ENCODE data around the gene ZNF883. TPM values are rescaled to one million over a fixed set of nuclear protein-coding genes. Genes with fewer than 3 reads are reported as not detected.

The ZNF883 gene
- total and polyA plus RNA-seq, 7 donors = 0.34 to 1.4 (median 0.56) TPM; not detected in 1

- H3K4me3 ChIP-seq = no peak overlapping the region
- DNase-seq = no peak
- H3K4me1 ChIP-seq = no peaks in the 10 kb centered on the region
- peaks cover 100% of the 10 kb centered on the region for H3K9me3 ChIP-seq
- H3K27ac ChIP-seq = no peak overlapping the region
- no peak for TF ChIP-seq CTCF (IDR thresholded peaks at IDR 0.05)
- intact Hi-C loops (cut with DNase I) = loop anchor here in 1 of 2 donors (10.0 kb wide), 1 partner anchor 52 kb away; no protein-coding TSS in a partner anchor
- H3K27me3 ChIP-seq (ENCODE audit: insufficient read depth in 3 of 3, low read length in 2 of 3) = no peaks in the 10 kb centered on the region
- H3K36me3 ChIP-seq (ENCODE audit: insufficient read depth in 1 of 2, low read depth in 1 of 2) = peaks cover 14 to 40% of the 10 kb centered on the region in 2 donors
- WGBS, 3 donors = 96 to 98% (median 97%) methylated on average over 4 of the region's 4 CpGs
- no peak for ATAC-seq
These were observed 31.1 kb upstream of the ZNF883 start for GRCh38 chr9:113042884-113043657.

GRCh38 chr9:113026200-113026599 lies 14.2 kb upstream of the ZNF883 start:
- Histone ChIP-seq H3K27me3 (ENCODE audit: insufficient read depth in 3 of 3, low read length in 2 of 3) (peaks cover 0 to 2% (median 0%) of the 10 kb centered on the region in 3 donors), H3K4me3 (no peak overlapping the region), H3K9me3 (peaks cover 26% of the 10 kb centered on the region), H3K36me3 (ENCODE audit: insufficient read depth in 1 of 2, low read depth in 1 of 2) (no peaks in the 10 kb centered on the region), H3K4me1 (no peaks in the 10 kb centered on the region), H3K27ac (no peak overlapping the region)
- DNase-seq (no peak), ATAC-seq (no peak)
- intact Hi-C loops (cut with DNase I) = no loop called here
- TF ChIP-seq CTCF (IDR thresholded peaks at IDR 0.05) = no peak
- WGBS, 3 donors = 64 to 68% (median 68%) methylated on average over 1 of the region's 1 CpG

GRCh38 chr9:113018247-113018646 lies 6.3 kb upstream of the ZNF883 start:
- no peak overlapping the region for H3K27ac ChIP-seq
- intact Hi-C loops (cut with DNase I) = no loop called here
- peaks cover 31% of the 10 kb centered on the region for H3K9me3 ChIP-seq

GRCh38 chr9:113012492-113012891 lies 500 bp upstream of the ZNF883 start:
- H3K4me3 ChIP-seq = peak overlapping the region; percentile 55
- DNase-seq (no peak), ATAC-seq (no peak)
- peaks cover 0 to 3% (median 2%) of the 10 kb centered on the region in 3 donors for H3K27me3 ChIP-seq (ENCODE audit: insufficient read depth in 3 of 3, low read length in 2 of 3)
- no peak for TF ChIP-seq CTCF (IDR thresholded peaks at IDR 0.05)
- H3K27ac ChIP-seq = no peak overlapping the region
- intact Hi-C loops (cut with DNase I) = no loop called here
- no peaks in the 10 kb centered on the region for H3K4me1 ChIP-seq
- H3K9me3 ChIP-seq = peaks cover 3% of the 10 kb centered on the region
- H3K36me3 ChIP-seq (ENCODE audit: insufficient read depth in 1 of 2, low read depth in 1 of 2) = no peaks in the 10 kb centered on the region
- WGBS, 3 donors = 24 to 26% (median 25%) methylated on average over 9 of the region's 9 CpGs

More at GRCh38 chr9:113018247-113018646, 6.3 kb upstream of the ZNF883 start:
- H3K27me3 ChIP-seq (ENCODE audit: insufficient read depth in 3 of 3, low read length in 2 of 3) = no peaks in the 10 kb centered on the region
- TF ChIP-seq CTCF (IDR thresholded peaks at IDR 0.05) = no peak
- WGBS, 3 donors = 86 to 96% (median 94%) methylated on average over 3 of the region's 3 CpGs
- no peaks in the 10 kb centered on the region for H3K4me1 ChIP-seq
- DNase-seq = no peak
- H3K4me3 ChIP-seq = no peak overlapping the region
- no peaks in the 10 kb centered on the region for H3K36me3 ChIP-seq (ENCODE audit: insufficient read depth in 1 of 2, low read depth in 1 of 2)
- ATAC-seq = no peak
